MM.1S (cell line): ENCODE results near the gene RXFP4.

Experiments used
- DNase-seq: peaks from one replicate; pipeline ENCODE4 v3.0.0-alpha.2; 2015
- H2AFZ ChIP-seq: fragments of 300-600 bp; sonication (generic); 2 replicates; pipeline ENCODE4 v1.6.0; 2016; ENCODE audit warnings: antibody characterized with exemption, low read length
- H3F3A ChIP-seq: fragments of 300-600 bp; sonication (generic); 2 replicates; pipeline ENCODE4 v1.6.1; 2016; ENCODE audit warnings: mild to moderate bottlenecking, antibody characterized with exemption, low read length, moderate library complexity, mixed read lengths; ENCODE audit not compliant: insufficient read depth
- H3K27ac ChIP-seq: fragments of 300-600 bp; sonication (generic); 2 replicates; pipeline ENCODE4 v1.5.1; 2016; ENCODE audit warnings: mild to moderate bottlenecking, low read length
- H3K27me3 ChIP-seq: fragments of 300-600 bp; sonication (generic); replicated peaks from 2 replicates; pipeline ENCODE4 v1.6.0; 2016; ENCODE audit warnings: low read length; ENCODE audit not compliant: insufficient read depth
- H3K36me3 ChIP-seq: fragments of 300-600 bp; sonication (generic); replicated peaks from 2 replicates; pipeline ENCODE4 v1.6.1; 2016; ENCODE audit warnings: mild to moderate bottlenecking, low read length, mixed read lengths; ENCODE audit not compliant: insufficient read depth
- H3K4me1 ChIP-seq: fragments of 300-600 bp; sonication (generic); 2 replicates; pipeline ENCODE4 v1.6.1; 2016; ENCODE audit warnings: low read length, mixed read lengths
- H3K4me2 ChIP-seq: fragments of 300-600 bp; sonication (generic); 2 replicates; pipeline ENCODE4 v1.6.0; 2016; ENCODE audit warnings: low read depth, low read length
- H3K4me3 ChIP-seq: fragments of 300-600 bp; sonication (generic); 2 replicates; pipeline ENCODE4 v1.5.1; 2016; ENCODE audit warnings: low read length, mixed read lengths
- H3K79me2 ChIP-seq: fragments of 300-600 bp; sonication (generic); 2 replicates; pipeline ENCODE4 v1.6.1; 2016; ENCODE audit warnings: mixed run types, low read length, mixed read lengths
- H3K9ac ChIP-seq: fragments of 300-600 bp; sonication (generic); 2 replicates; pipeline ENCODE4 v1.6.1; 2016; ENCODE audit warnings: low read length, mixed read lengths
- H3K9me2 ChIP-seq: fragments of 300-600 bp; sonication (generic); replicated peaks from 2 replicates; pipeline ENCODE4 v1.6.1; 2016; ENCODE audit warnings: mild to moderate bottlenecking, low read length, mixed read lengths; ENCODE audit not compliant: insufficient read depth
- H3K9me3 ChIP-seq: fragments of 300-600 bp; sonication (generic); replicated peaks from 2 replicates; pipeline ENCODE4 v1.6.1; 2016; ENCODE audit warnings: mild to moderate bottlenecking, low read length, mixed read lengths; ENCODE audit not compliant: insufficient read depth
- H4K20me1 ChIP-seq: fragments of 300-600 bp; sonication (generic); 2 replicates; pipeline ENCODE4 v1.6.1; 2016; ENCODE audit warnings: mild to moderate bottlenecking, low read length, moderate library complexity, mixed read lengths; ENCODE audit not compliant: insufficient read depth
- CTCF ChIP-seq: fragments of 300-600 bp; sonication (generic); IDR thresholded peaks from 2 replicates; pipeline ENCODE4 v1.5.1; 2016; ENCODE audit warnings: antibody characterized with exemption, low read length, mixed read lengths
- EZH2 ChIP-seq: fragments of 300-600 bp; sonication (generic); optimal IDR thresholded peaks from 2 replicates; pipeline ENCODE3; 2017; ENCODE audit warnings: low read depth, mild to moderate bottlenecking, antibody characterized with exemption, low read length, mixed read lengths
- EZH2phosphoT487 ChIP-seq: fragments of 300-600 bp; sonication (generic); IDR thresholded peaks from 2 replicates; pipeline ENCODE4 v1.6.1; 2018; ENCODE audit warnings: antibody characterized with exemption, low read length

Gene RXFP4

GRCh38 chr1:155968670-155969069 lies 27.2 kb downstream of the RXFP4 start:
- Histone ChIP-seq H3K27ac (no peak overlapping the region), H3K9me2 (no peaks in the 10 kb centered on the region), H3K4me1 (peaks cover 63% of the 10 kb centered on the region), H3K79me2 (peaks cover 96% of the 10 kb centered on the region), H3K9me3 (no peaks in the 10 kb centered on the region), H4K20me1 (peaks cover 52% of the 10 kb centered on the region), H3F3A (peaks cover 15% of the 10 kb centered on the region; the same call in 1 of the 2 replicates), H3K27me3 (no peaks in the 10 kb centered on the region), H3K4me3 (no peak overlapping the region), H3K4me2 (no peak overlapping the region), H3K36me3 (peaks cover 38% of the 10 kb centered on the region), H2AFZ (no peak overlapping the region), H3K9ac (no peak overlapping the region)
- TF ChIP-seq EZH2phosphoT487 (no peak), CTCF (no peak), EZH2 (no peak)
- DNase-seq, result no peak

- Histone ChIP-seq H3K27ac (no peak overlapping the region), H3K36me3 (peaks cover 35% of the 10 kb centered on the region), H2AFZ (no peak overlapping the region), H3K4me3 (no peak overlapping the region), H3K9me2 (no peaks in the 10 kb centered on the region), H3K9ac (no peak overlapping the region), H3K27me3 (no peaks in the 10 kb centered on the region), H3K9me3 (no peaks in the 10 kb centered on the region), H3K4me1 (peaks cover 68% of the 10 kb centered on the region), H3K4me2 (no peak overlapping the region), H4K20me1 (peaks cover 59% of the 10 kb centered on the region), H3F3A (peaks cover 15% of the 10 kb centered on the region; the same call in 1 of the 2 replicates), H3K79me2 (peaks cover 100% of the 10 kb centered on the region)
- no peak for TF ChIP-seq EZH2phosphoT487
- TF ChIP-seq EZH2, result no peak
- no peak for TF ChIP-seq CTCF
- DNase-seq, result no peak
Measured at GRCh38 chr1:155969377-155969791, 27.9 kb downstream of the RXFP4 start.

- H2AFZ ChIP-seq, result no peak overlapping the region
- peaks cover 72% of the 10 kb centered on the region for H4K20me1 ChIP-seq
- peaks cover 68% of the 10 kb centered on the region for H3K4me1 ChIP-seq
- no peaks in the 10 kb centered on the region for H3K27me3 ChIP-seq
- TF ChIP-seq EZH2 (no peak), EZH2phosphoT487 (no peak), CTCF (no peak)
- no peak overlapping the region; the same call in 1 of the 2 replicates for H3K9ac ChIP-seq
- H3K9me2 ChIP-seq, result no peaks in the 10 kb centered on the region
- peak; percentile 43 for DNase-seq
- H3K4me3 ChIP-seq, result no peak overlapping the region
- peaks cover 31% of the 10 kb centered on the region for H3K36me3 ChIP-seq
- peak overlapping the region; percentile 54; the same call in 1 of the 2 replicates for H3K27ac ChIP-seq
- H3K79me2 ChIP-seq, result peaks cover 100% of the 10 kb centered on the region
- peak overlapping the region; percentile 31; the same call in 1 of the 2 replicates for H3K4me2 ChIP-seq
- H3F3A ChIP-seq, result peaks cover 19% of the 10 kb centered on the region
- H3K9me3 ChIP-seq, result no peaks in the 10 kb centered on the region
Measured at GRCh38 chr1:155970531-155971167, 29.2 kb downstream of the RXFP4 start.
